DOHH2 (cell line): ENCODE measurements around the gene FOXK2.

Source experiments
- CTCF ChIP-seq: fragments of 200-600 bp; sonication (generic); IDR thresholded peaks from one replicate; pipeline ENCODE4 v1.5.1; 2014; ENCODE audit warnings: antibody characterized with exemption, mild to moderate bottlenecking, low read depth, low read length; ENCODE audit not compliant: poor library complexity, severe bottlenecking
- EZH2phosphoT487 ChIP-seq: fragments of 200-600 bp; sonication (generic); IDR thresholded peaks from 2 replicates; pipeline ENCODE4 v1.6.1; 2017; ENCODE audit warnings: borderline replicate concordance, mild to moderate bottlenecking, antibody characterized with exemption, low read length, moderate library complexity, mixed read lengths

- TF ChIP-seq CTCF (no peak), EZH2phosphoT487 (no peak)
Observed at GRCh38 chr17:82474223-82475010, 45.1 kb upstream of the FOXK2 start.
